Esophagus squamous epithelium (tissue), 5 donors: ENCODE measurements around the gene FAM168A. TPM values are rescaled to one million over a fixed set of nuclear protein-coding genes. Genes with fewer than 3 reads are reported as not detected.

Experiments used
- DNase-seq: peaks from one replicate; lab custom pipeline; 2025; lab: John Stamatoyannopoulos, UW
- H3K27ac ChIP-seq, 4 donors: fragments of 200-600 bp; sonication (generic); one replicate each; pipeline ENCODE4 v1.5.1; 2016 to 2019; ENCODE audit warnings: mild to moderate bottlenecking in 1 of 4
- H3K27me3 ChIP-seq, 4 donors: fragments of 200-600 bp; sonication (generic); 1 replicate in 3 of 4; 2 replicates in 1 of 4; pipeline versions ENCODE4 v1.5.1 to v1.6.0; 2017 to 2021; ENCODE audit warnings: antibody characterized with exemption in 1 of 4
- H3K36me3 ChIP-seq, 3 donors: fragments of 200-600 bp; sonication (generic); one replicate each; pipeline ENCODE4 v1.5.1; 2016 to 2019
- H3K4me1 ChIP-seq, 3 donors: fragments of 200-600 bp; sonication (generic); one replicate each; pipeline ENCODE4 v1.5.1; 2017 to 2019
- H3K4me3 ChIP-seq, 4 donors: fragments of 200-600 bp; sonication (generic); 1 replicate in 3 of 4; 2 replicates in 1 of 4; pipeline ENCODE4 v1.5.1; 2016 to 2019; ENCODE audit warnings: mild to moderate bottlenecking in 2 of 4, moderate library complexity in 1 of 4
- H3K9me3 ChIP-seq, 3 donors: fragments of 200-600 bp; sonication (generic); one replicate each; pipeline ENCODE4 v1.5.1; 2016 to 2019
- POLR2A ChIP-seq, 4 donors: fragments of 450-650 bp; IDR thresholded peaks; one replicate each; pipeline ENCODE4 v1.6.1; 2017; ENCODE audit warnings: antibody characterized with exemption in 4 of 4, mild to moderate bottlenecking in 4 of 4, moderate library complexity in 3 of 4
- WGBS, 2 donors: methylation state at CpG; one replicate each; pipeline ENCODE4 v1.1.5; 2018; 5-methylcytosine and 5-hydroxymethylcytosine counted together
- intact Hi-C: fragments of 100-400 bp; cut with DNase I; formaldehyde crosslinking; loops from one replicate; pipeline ENCODE4 v1.15.0; 2022
- total RNA-seq, 4 donors: library from RNA; depleted of rRNA; stranded (reverse); fragments of >200 nt; gene quantifications; one replicate each; pipeline ENCODE4 v1.1.0, GENCODE V29; 2016
- TF ChIP-seq, protein P1 (sequence below), 6 experiments: fragments of 450-650 bp in 4 of 6; fragments of 200-600 bp in 2 of 6; sonication (generic) in 2 of 6; IDR thresholded peaks; one replicate each; pipeline ENCODE4 v1.5.1; 2016 to 2019; ENCODE audit warnings: antibody characterized with exemption in 6 of 6, mild to moderate bottlenecking in 4 of 6, moderate library complexity in 4 of 6
- donor health status: DM: yes; HTN: yes; CAD: no.

Gene FAM168A
- total RNA-seq, 4 donors from 2014 or later, result 7.0 to 15.5 (median 12.3) TPM

DNA sequence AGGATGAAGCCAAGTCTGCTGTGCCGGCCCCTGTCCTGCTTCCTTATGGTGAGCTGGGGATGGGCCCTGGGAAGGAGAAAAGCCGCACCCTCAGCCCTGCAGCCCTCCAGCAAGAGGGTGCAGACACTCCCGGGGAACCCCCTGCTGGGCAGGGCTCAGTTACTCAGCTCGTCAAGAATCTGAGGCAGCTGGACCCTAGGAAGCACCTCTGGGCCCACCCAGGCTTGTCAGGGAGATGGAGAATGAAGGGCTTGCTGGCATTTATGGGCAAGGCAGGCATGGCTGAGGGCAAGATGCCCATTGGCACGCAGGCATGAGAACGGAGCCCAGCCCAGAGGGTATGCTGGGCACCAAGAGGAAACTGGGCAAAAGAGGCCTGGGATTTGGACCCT is 208.8 kb downstream of the FAM168A start:
- WGBS, 2 donors, result 20 to 36% methylated on average over 2 of the region's 6 CpGs
- intact Hi-C loops, result no loop called here
- no peaks in the 10 kb centered on the region for H3K27me3 ChIP-seq
- DNase-seq, result no peak
- no peak overlapping the region for H3K4me3 ChIP-seq
- peak overlapping the region in 1 of 4 donors; percentile 55 for H3K27ac ChIP-seq
- peaks cover 0 to 24% (median 4%) of the 10 kb centered on the region in 3 donors for H3K36me3 ChIP-seq
- no peaks in the 10 kb centered on the region for H3K9me3 ChIP-seq
- peaks cover 29 to 61% (median 39%) of the 10 kb centered on the region in 3 donors for H3K4me1 ChIP-seq
- TF ChIP-seq POLR2A (IDR thresholded peaks at IDR 0.05), result no peak
- TF ChIP-seq, protein P1, sequence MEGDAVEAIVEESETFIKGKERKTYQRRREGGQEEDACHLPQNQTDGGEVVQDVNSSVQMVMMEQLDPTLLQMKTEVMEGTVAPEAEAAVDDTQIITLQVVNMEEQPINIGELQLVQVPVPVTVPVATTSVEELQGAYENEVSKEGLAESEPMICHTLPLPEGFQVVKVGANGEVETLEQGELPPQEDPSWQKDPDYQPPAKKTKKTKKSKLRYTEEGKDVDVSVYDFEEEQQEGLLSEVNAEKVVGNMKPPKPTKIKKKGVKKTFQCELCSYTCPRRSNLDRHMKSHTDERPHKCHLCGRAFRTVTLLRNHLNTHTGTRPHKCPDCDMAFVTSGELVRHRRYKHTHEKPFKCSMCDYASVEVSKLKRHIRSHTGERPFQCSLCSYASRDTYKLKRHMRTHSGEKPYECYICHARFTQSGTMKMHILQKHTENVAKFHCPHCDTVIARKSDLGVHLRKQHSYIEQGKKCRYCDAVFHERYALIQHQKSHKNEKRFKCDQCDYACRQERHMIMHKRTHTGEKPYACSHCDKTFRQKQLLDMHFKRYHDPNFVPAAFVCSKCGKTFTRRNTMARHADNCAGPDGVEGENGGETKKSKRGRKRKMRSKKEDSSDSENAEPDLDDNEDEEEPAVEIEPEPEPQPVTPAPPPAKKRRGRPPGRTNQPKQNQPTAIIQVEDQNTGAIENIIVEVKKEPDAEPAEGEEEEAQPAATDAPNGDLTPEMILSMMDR (IDR thresholded peaks at IDR 0.05), result no peak

DNA sequence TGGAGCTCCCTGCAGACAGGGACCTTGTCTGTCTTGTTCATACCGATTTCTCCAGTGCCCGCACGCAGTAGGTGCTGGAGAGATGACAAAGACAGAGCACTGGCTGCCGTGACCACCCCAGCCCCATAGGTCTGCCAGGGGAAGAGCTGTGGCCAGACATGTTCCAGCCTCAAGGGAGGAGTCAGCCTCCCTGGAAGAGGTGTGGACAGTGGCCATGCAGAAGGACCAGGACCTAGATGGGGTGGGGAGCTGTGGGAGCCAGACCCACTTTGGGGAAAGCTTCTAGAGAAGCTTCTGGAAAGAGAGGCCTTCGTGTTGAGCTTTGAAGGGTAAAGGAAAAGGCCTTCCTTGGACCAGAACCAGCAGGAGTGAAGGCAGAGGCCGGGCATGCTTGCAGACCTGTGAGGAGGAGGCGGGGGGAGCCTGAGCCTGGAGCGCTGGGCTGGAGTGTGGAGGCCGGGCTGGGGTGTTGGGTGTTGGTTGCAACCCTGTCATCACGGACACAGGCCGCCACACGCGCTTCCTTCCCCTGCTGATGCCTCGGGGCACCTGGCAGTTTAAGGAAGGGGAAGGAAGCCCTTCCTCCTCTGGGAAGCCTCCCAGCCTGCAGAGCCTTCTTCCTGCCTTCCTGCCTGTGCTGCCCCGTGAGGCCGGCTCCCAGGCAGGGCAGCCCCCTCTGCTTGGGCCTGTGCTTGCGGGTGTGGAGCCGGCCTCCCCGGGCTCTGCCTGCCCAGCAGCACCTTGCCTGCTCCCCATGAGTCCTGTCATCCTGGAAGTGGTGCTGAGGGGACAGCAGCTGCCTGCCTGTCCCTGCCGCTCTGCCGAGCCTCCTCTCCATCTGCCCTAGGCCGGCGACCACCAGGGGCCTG is 209.4 kb downstream of the FAM168A start:
- DNase-seq, result no peak
- no peak overlapping the region for H3K4me3 ChIP-seq
- H3K27ac ChIP-seq, result peak overlapping the region in 1 of 4 donors; percentile 55
- intact Hi-C loops, result no loop called here
- H3K27me3 ChIP-seq, result no peaks in the 10 kb centered on the region
- no peak for TF ChIP-seq POLR2A (IDR thresholded peaks at IDR 0.05)
- TF ChIP-seq, protein P1 (IDR thresholded peaks at IDR 0.05), result no peak
- peaks cover 0 to 22% (median 4%) of the 10 kb centered on the region in 3 donors for H3K36me3 ChIP-seq
- WGBS, 2 donors, result 31 to 42% methylated on average over 4 to 9 of the region's 23 CpGs
- H3K4me1 ChIP-seq, result peaks cover 36 to 67% (median 44%) of the 10 kb centered on the region in 3 donors
- H3K9me3 ChIP-seq, result no peaks in the 10 kb centered on the region

DNA sequence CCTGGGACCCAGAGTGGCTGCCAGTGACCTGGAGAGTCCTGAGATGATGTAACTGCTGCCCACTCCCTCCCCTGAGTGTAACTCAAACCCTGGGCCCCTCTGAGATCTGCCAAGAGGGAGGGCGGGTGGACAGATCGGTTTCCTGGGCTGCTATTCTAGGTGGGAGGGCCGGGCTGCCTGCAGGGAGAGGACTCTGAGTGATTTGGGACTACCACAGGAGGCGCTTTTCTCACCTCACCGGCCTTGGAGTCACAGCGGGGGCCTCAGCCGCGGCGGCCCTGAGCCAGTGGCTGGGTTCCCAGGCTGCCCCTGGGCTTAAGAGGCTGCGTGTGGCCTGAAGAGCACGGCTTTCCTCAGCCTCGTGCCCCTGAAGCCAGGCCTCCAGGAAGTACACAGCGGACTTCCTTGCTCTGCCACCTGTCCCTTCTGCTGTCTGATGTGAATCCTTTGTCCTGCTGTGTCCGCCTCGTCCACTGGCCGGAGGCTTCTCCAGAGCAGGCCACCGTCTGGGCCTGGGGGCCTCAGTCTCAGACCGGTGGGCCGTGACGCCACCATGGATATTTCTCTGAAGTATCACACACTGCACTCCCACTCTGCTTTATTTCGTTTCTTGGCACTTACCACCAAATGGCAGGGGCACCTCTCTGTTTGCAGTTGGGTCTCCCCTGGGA is 210.2 kb downstream of the FAM168A start:
- DNase-seq, result no peak
- TF ChIP-seq, protein P1 (IDR thresholded peaks at IDR 0.05), result no peak
- TF ChIP-seq POLR2A (IDR thresholded peaks at IDR 0.05), result no peak
- H3K36me3 ChIP-seq, result peaks cover 0 to 22% (median 4%) of the 10 kb centered on the region in 3 donors

DNA sequence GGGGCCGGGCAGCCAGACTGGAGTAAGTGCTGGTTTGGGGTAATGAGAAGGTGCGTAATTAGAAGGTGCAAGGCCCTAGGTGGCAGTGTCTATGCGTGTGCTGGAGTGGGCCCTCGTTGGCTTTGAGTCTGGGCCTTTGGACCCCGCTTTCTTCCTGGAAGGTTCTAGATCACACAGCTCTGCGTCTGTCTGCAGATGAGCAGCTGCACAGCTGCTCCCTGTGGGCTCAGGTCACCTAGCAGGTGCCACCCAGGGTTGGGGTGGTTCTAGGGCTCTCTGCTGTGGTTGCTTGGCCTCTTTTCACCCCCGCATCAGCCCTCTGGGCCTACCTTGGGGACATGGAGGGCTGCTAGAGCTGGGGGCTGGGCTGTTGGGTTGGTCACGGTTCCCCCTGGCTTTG is 211.4 kb downstream of the FAM168A start:
- Histone ChIP-seq H3K27ac (peak overlapping the region in 3 of 4 donors; percentile 29 to 82 (median 44)), H3K27me3 (no peaks in the 10 kb centered on the region), H3K36me3 (peaks cover 0 to 12% (median 0%) of the 10 kb centered on the region in 3 donors), H3K4me1 (peaks cover 48 to 82% (median 52%) of the 10 kb centered on the region in 3 donors), H3K9me3 (no peaks in the 10 kb centered on the region), H3K4me3 (no peak overlapping the region)
- intact Hi-C loops, result no loop called here
- 80 to 95% methylated on average over 3 to 4 of the region's 8 CpGs for WGBS, 2 donors
- DNase-seq, result no peak
- no peak for TF ChIP-seq POLR2A (IDR thresholded peaks at IDR 0.05)
- TF ChIP-seq, protein P1 (IDR thresholded peaks at IDR 0.05), result no peak

More for the DNA sequence above, 210.2 kb downstream of the FAM168A start:
- intact Hi-C loops, result no loop called here
- Histone ChIP-seq H3K4me3 (no peak overlapping the region), H3K27ac (peak overlapping the region in 3 of 4 donors; percentile 13 to 55 (median 29)), H3K4me1 (peaks cover 42 to 70% (median 51%) of the 10 kb centered on the region in 3 donors), H3K27me3 (no peaks in the 10 kb centered on the region), H3K9me3 (no peaks in the 10 kb centered on the region)
- 76 to 88% methylated on average over 6 to 8 of the region's 21 CpGs for WGBS, 2 donors
